Stomach (tissue), 9 donors: ENCODE results near the gene ASAH2. TPM values are rescaled to one million over a fixed set of nuclear protein-coding genes. Genes with fewer than 3 reads are reported as not detected.

Experiments used
- DNase-seq, 2 donors: peaks; one replicate each; pipeline versions ENCODE4 v3.0.0 to v3.0.0-alpha.2; 2013 to 2019
- H3K27ac ChIP-seq, 5 donors: fragments of 200-600 bp in 4 of 5; sonication (generic) in 4 of 5; one replicate each; pipeline ENCODE4 v1.5.1; 2013 to 2019; ENCODE audit warnings: mild to moderate bottlenecking in 1 of 5, moderate library complexity in 1 of 5
- H3K27me3 ChIP-seq, 3 donors: fragments of 200-600 bp; sonication (generic); one replicate each; pipeline ENCODE4 v1.5.1; 2017 to 2019; ENCODE audit warnings: mixed run types in 1 of 3
- H3K36me3 ChIP-seq, 4 donors: fragments of 200-600 bp; sonication (generic); 1 replicate in 3 of 4; 2 replicates in 1 of 4; pipeline ENCODE4 v1.5.1; 2016 to 2019
- H3K4me1 ChIP-seq, 4 donors: fragments of 200-600 bp; sonication (generic); one replicate each; pipeline ENCODE4 v1.5.1; 2016 to 2019
- H3K4me3 ChIP-seq, 4 donors: fragments of 200-600 bp; sonication (generic) in 3 of 4; one replicate each; pipeline ENCODE4 v1.5.1; 2016 to 2019; ENCODE audit warnings: mild to moderate bottlenecking in 1 of 4
- H3K9me3 ChIP-seq, 4 donors: fragments of 200-600 bp; sonication (generic); one replicate each; pipeline ENCODE4 v1.5.1; 2016 to 2019
- CTCF ChIP-seq, 7 experiments: fragments of 450-650 bp in 4 of 7; fragments of 200-600 bp in 3 of 7; sonication (generic) in 3 of 7; IDR thresholded peaks; one replicate each; pipeline ENCODE4 v1.5.1; 2016 to 2019; ENCODE audit warnings: antibody characterized with exemption in 7 of 7, control low read depth in 2 of 7, mild to moderate bottlenecking in 1 of 7
- EP300 ChIP-seq: sonication (generic); formaldehyde crosslinking; IDR thresholded peaks from one replicate; pipeline ENCODE4 v1.6.1; 2017; ENCODE audit warnings: antibody characterized with exemption
- POLR2A ChIP-seq, 4 donors: fragments of 450-650 bp; IDR thresholded peaks; one replicate each; pipeline ENCODE4 v1.6.1; 2016; ENCODE audit warnings: antibody characterized with exemption in 4 of 4, control low read depth in 2 of 4, mild to moderate bottlenecking in 1 of 4, moderate library complexity in 1 of 4
- POLR2AphosphoS5 ChIP-seq, 3 donors: sonication (generic); formaldehyde crosslinking; IDR thresholded peaks; one replicate each; pipeline ENCODE4 v1.6.1; 2016; ENCODE audit warnings: antibody characterized with exemption in 3 of 3
- WGBS, 5 donors: extraction: QIAGEN DNeasy Blood & Tissue Kit in 3 of 5; methylation state at CpG; one replicate each; pipeline versions ENCODE4 v1.1.5 to v1.1.7; 2013 to 2018; 5-methylcytosine and 5-hydroxymethylcytosine counted together
- intact Hi-C: fragments of 100-400 bp; cut with DNase I; formaldehyde crosslinking; loops from one replicate; pipeline ENCODE4 v1.15.1; 2023; ENCODE audit warnings: low total_unique reads
- polyA plus RNA-seq, 3 donors: library from polyadenylated mRNA; stranded (reverse); fragments of 200-250 nt; gene quantifications; one replicate each; pipeline ENCODE4 v1.2.3, GENCODE V29; 2013
- total RNA-seq, 5 donors: library from RNA; depleted of rRNA; stranded (reverse); fragments of >200 nt; gene quantifications; one replicate each; pipeline versions ENCODE4 v1.1.0 to v1.2.3, GENCODE V29; 2014 to 2016
- donor health status: healthy with polysubstance abuse.
- donor health status: Bipolar disorder and iron deficiency.
- donor health status: healthy.

ASAH2 gene
- total and polyA plus RNA-seq, 8 donors: 0.20 to 22.8 (median 0.55) TPM

GRCh38 chr10:50229460-50229859, 21.9 kb downstream of the ASAH2 start:
- Histone ChIP-seq H3K27me3 (no peaks in the 10 kb centered on the region), H3K4me3 (no peak overlapping the region), H3K27ac (no peak overlapping the region), H3K4me1 (peaks cover 0 to 6% (median 5%) of the 10 kb centered on the region in 4 donors), H3K9me3 (no peaks in the 10 kb centered on the region), H3K36me3 (no peaks in the 10 kb centered on the region)
- no peak for DNase-seq
- intact Hi-C loops: no loop called here
- no peak for TF ChIP-seq CTCF (IDR thresholded peaks at IDR 0.05)
- no peak for TF ChIP-seq POLR2AphosphoS5 (IDR thresholded peaks at IDR 0.05)
- TF ChIP-seq POLR2A (IDR thresholded peaks at IDR 0.05): no peak
- TF ChIP-seq EP300: no peak
- 81 to 93% (median 86%) methylated on average over 1 of the region's 1 CpG for WGBS, 5 donors

- H3K4me3 ChIP-seq: no peak overlapping the region
- 70 to 98% (median 83%) methylated on average over 4 of the region's 4 CpGs for WGBS, 5 donors
- no peak for DNase-seq
- H3K27me3 ChIP-seq: no peaks in the 10 kb centered on the region
- no peak overlapping the region for H3K27ac ChIP-seq
- peaks cover 0 to under 1% (median 0%) of the 10 kb centered on the region in 4 donors for H3K4me1 ChIP-seq
- TF ChIP-seq EP300 (no peak), CTCF (IDR thresholded peaks at IDR 0.05) (no peak), POLR2AphosphoS5 (IDR thresholded peaks at IDR 0.05) (no peak), POLR2A (IDR thresholded peaks at IDR 0.05) (no peak)
- intact Hi-C loops: no loop called here
- H3K9me3 ChIP-seq: no peaks in the 10 kb centered on the region
- no peaks in the 10 kb centered on the region for H3K36me3 ChIP-seq
Measured at GRCh38 chr10:50228672-50229071, 22.6 kb downstream of the ASAH2 start.

GRCh38 chr10:50226610-50227009, 24.7 kb downstream of the ASAH2 start:
- TF ChIP-seq EP300 (no peak), CTCF (IDR thresholded peaks at IDR 0.05) (no peak), POLR2A (IDR thresholded peaks at IDR 0.05) (no peak)
- intact Hi-C loops: no loop called here
- DNase-seq: no peak
- Histone ChIP-seq H3K9me3 (no peaks in the 10 kb centered on the region), H3K4me3 (no peak overlapping the region), H3K27me3 (no peaks in the 10 kb centered on the region), H3K36me3 (no peaks in the 10 kb centered on the region), H3K27ac (no peak overlapping the region), H3K4me1 (no peaks in the 10 kb centered on the region)
- WGBS, 5 donors: 33 to 46% (median 36%) methylated on average over 1 of the region's 1 CpG

GRCh38 chr10:50224330-50224952, 26.9 kb downstream of the ASAH2 start:
- H3K27ac ChIP-seq: no peak overlapping the region
- no peaks in the 10 kb centered on the region for H3K27me3 ChIP-seq
- no peaks in the 10 kb centered on the region for H3K9me3 ChIP-seq
- TF ChIP-seq POLR2AphosphoS5 (IDR thresholded peaks at IDR 0.05) (peak in 1 of 3 donors; percentile 45), CTCF (IDR thresholded peaks at IDR 0.05) (peak in 5 of 7 experiments; percentile 14 to 50 (median 37)), POLR2A (IDR thresholded peaks at IDR 0.05) (no peak)
- intact Hi-C loops: no loop called here
- no peaks in the 10 kb centered on the region for H3K4me1 ChIP-seq
- DNase-seq: peak; percentile 37 to 82
- WGBS, 5 donors: 21 to 29% (median 25%) methylated on average over 6 of the region's 6 CpGs
- no peak overlapping the region for H3K4me3 ChIP-seq
- no peaks in the 10 kb centered on the region for H3K36me3 ChIP-seq
